ENCODE measurements around the gene PAQR8. TPM values are rescaled to one million over a fixed set of nuclear protein-coding genes. Genes with fewer than 3 reads are reported as not detected.
A peak's percentile ranks its signal among the peaks of the same experiment; 100 is the strongest.

PAQR8 gene
- total and polyA plus RNA-seq, 2 of the 13 experiments (the other 11 are each of a cell fraction or from before 2014, with no cell fraction given): 37.7 to 50.7 TPM

- TF ChIP-seq MTERF4 (CRISPR knock-in tag; IDR thresholded peaks at IDR 0.05) (no peak), ZNF253 (CRISPR knock-in tag; IDR thresholded peaks at IDR 0.05; ENCODE audit: borderline replicate concordance) (no peak), CEBPG (CRISPR knock-in tag; IDR thresholded peaks at IDR 0.05) (peak; percentile 100), ZNF775 (CRISPR knock-in tag; IDR thresholded peaks at IDR 0.05; ENCODE audit: borderline replicate concordance) (no peak), ZNF609 (CRISPR knock-in tag; IDR thresholded peaks at IDR 0.05; ENCODE audit: borderline replicate concordance) (no peak), RARA (CRISPR knock-in tag; IDR thresholded peaks at IDR 0.05) (peak; percentile 66), NAIF1 (CRISPR knock-in tag; IDR thresholded peaks at IDR 0.05; ENCODE audit: borderline replicate concordance) (no peak), ZNF350 (CRISPR knock-in tag; IDR thresholded peaks at IDR 0.05; ENCODE audit: borderline replicate concordance, low read depth) (no peak), CTCF (CRISPR knock-in tag; IDR thresholded peaks at IDR 0.05) (peak; percentile 36; the same call in 1 of the 2 replicates), REPIN1 (CRISPR knock-in tag; IDR thresholded peaks at IDR 0.05; ENCODE audit: borderline replicate concordance, low read depth) (peak; percentile 86; the same call in 1 of the 2 replicates), HIC2 (CRISPR knock-in tag; IDR thresholded peaks at IDR 0.05; ENCODE audit: low read depth) (peak; percentile 84), ZNF747 (CRISPR knock-in tag; IDR thresholded peaks at IDR 0.05; ENCODE audit: borderline replicate concordance) (no peak), SMAD9 (CRISPR knock-in tag; IDR thresholded peaks at IDR 0.05) (no peak), RBAK (CRISPR knock-in tag; IDR thresholded peaks at IDR 0.05) (no peak), NKX3-1 (CRISPR knock-in tag; IDR thresholded peaks at IDR 0.05) (no peak), WIZ (CRISPR knock-in tag; IDR thresholded peaks at IDR 0.05) (no peak), ZNF382 (CRISPR knock-in tag; IDR thresholded peaks at IDR 0.05; ENCODE audit: borderline replicate concordance) (no peak), NFE2 (CRISPR knock-in tag; IDR thresholded peaks at IDR 0.05) (no peak)
- TF ChIP-seq, protein P1, sequence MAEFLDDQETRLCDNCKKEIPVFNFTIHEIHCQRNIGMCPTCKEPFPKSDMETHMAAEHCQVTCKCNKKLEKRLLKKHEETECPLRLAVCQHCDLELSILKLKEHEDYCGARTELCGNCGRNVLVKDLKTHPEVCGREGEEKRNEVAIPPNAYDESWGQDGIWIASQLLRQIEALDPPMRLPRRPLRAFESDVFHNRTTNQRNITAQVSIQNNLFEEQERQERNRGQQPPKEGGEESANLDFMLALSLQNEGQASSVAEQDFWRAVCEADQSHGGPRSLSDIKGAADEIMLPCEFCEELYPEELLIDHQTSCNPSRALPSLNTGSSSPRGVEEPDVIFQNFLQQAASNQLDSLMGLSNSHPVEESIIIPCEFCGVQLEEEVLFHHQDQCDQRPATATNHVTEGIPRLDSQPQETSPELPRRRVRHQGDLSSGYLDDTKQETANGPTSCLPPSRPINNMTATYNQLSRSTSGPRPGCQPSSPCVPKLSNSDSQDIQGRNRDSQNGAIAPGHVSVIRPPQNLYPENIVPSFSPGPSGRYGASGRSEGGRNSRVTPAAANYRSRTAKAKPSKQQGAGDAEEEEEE (CRISPR knock-in tag; IDR thresholded peaks at IDR 0.05; ENCODE audit: borderline replicate concordance): no peak
Measured at GRCh38 chr6:52371656-52372191, 9.8 kb downstream of the PAQR8 start (continued).
